ENCODE results near the gene CERK.
"Not testable (repeated sequence)": the region's sequence is repeated elsewhere in the genome, so short reads cannot be mapped to it uniquely, and the experiment has no call there.

Gene CERK

GRCh38 chr22:46736705-46737104, 1.3 kb downstream of the CERK start:
- no peaks in the 10 kb centered on the region for H3K36me3 ChIP-seq (ENCODE audit: insufficient read depth)
- no peak for TF ChIP-seq CTCF (conservative IDR thresholded peaks at IDR 0.05; ENCODE audit: low read depth, low read length)
- peaks cover 35% of the 10 kb centered on the region for H3K79me2 ChIP-seq (ENCODE audit: insufficient read depth, low read depth)
- no peak overlapping the region for H3K9ac ChIP-seq
- H3K4me3 ChIP-seq (IDR thresholded peaks at IDR 0.05; ENCODE audit: insufficient read depth, low read depth, low read length): no peak overlapping the region
- peak overlapping the region; percentile 78; the same call in 1 of the 2 replicates for H3K4me2 ChIP-seq
- no peaks in the 10 kb centered on the region for H3K27me3 ChIP-seq (ENCODE audit: insufficient read depth, low read depth)
- no peak overlapping the region for H2AFZ ChIP-seq (ENCODE audit: low read depth)
- H4K20me1 ChIP-seq (ENCODE audit: insufficient read depth): no peaks in the 10 kb centered on the region
- H3K4me1 ChIP-seq (ENCODE audit: low read depth, poor library complexity, severe bottlenecking): peaks cover 9% of the 10 kb centered on the region
- no peak overlapping the region; the same call in 1 of the 2 replicates for H3K27ac ChIP-seq

GRCh38 chr22:46735747-46736608, 2.1 kb downstream of the CERK start:
- Histone ChIP-seq H3K4me1 (ENCODE audit: low read depth, poor library complexity, severe bottlenecking) (peaks cover 9% of the 10 kb centered on the region), H3K4me3 (IDR thresholded peaks at IDR 0.05; ENCODE audit: insufficient read depth, low read depth, low read length) (no peak overlapping the region)
- TF ChIP-seq CTCF (conservative IDR thresholded peaks at IDR 0.05; ENCODE audit: low read depth, low read length): no peak

GRCh38 chr22:46734830-46735453, 3.1 kb downstream of the CERK start:
- TF ChIP-seq CTCF (conservative IDR thresholded peaks at IDR 0.05; ENCODE audit: low read depth, low read length): no peak
- no peaks in the 10 kb centered on the region for H3K36me3 ChIP-seq (ENCODE audit: insufficient read depth)
- H3K79me2 ChIP-seq (ENCODE audit: insufficient read depth, low read depth): peaks cover 35% of the 10 kb centered on the region
- H4K20me1 ChIP-seq (ENCODE audit: insufficient read depth): no peaks in the 10 kb centered on the region
- no peak overlapping the region for H3K4me2 ChIP-seq
- H3K27me3 ChIP-seq (ENCODE audit: insufficient read depth, low read depth): no peaks in the 10 kb centered on the region
- no peak overlapping the region for H3K27ac ChIP-seq
- H2AFZ ChIP-seq (ENCODE audit: low read depth): no peak overlapping the region
- H3K9ac ChIP-seq: no peak overlapping the region
- H3K4me3 ChIP-seq (IDR thresholded peaks at IDR 0.05; ENCODE audit: insufficient read depth, low read depth, low read length): no peak overlapping the region
- peaks cover 9% of the 10 kb centered on the region for H3K4me1 ChIP-seq (ENCODE audit: low read depth, poor library complexity, severe bottlenecking)

More at GRCh38 chr22:46735747-46736608, 2.1 kb downstream of the CERK start:
- Histone ChIP-seq H3K9ac (no peak overlapping the region), H4K20me1 (ENCODE audit: insufficient read depth) (no peaks in the 10 kb centered on the region), H2AFZ (ENCODE audit: low read depth) (no peak overlapping the region), H3K27me3 (ENCODE audit: insufficient read depth, low read depth) (no peaks in the 10 kb centered on the region), H3K4me2 (peak overlapping the region; percentile 78; the same call in 1 of the 2 replicates), H3K79me2 (ENCODE audit: insufficient read depth, low read depth) (peaks cover 35% of the 10 kb centered on the region), H3K36me3 (ENCODE audit: insufficient read depth) (no peaks in the 10 kb centered on the region), H3K27ac (no peak overlapping the region)

- H2AFZ ChIP-seq (ENCODE audit: low read depth); H3K4me2 ChIP-seq; H3K4me1 ChIP-seq (ENCODE audit: low read depth, poor library complexity, severe bottlenecking); H3K36me3 ChIP-seq (ENCODE audit: insufficient read depth); H3K4me3 ChIP-seq (IDR thresholded peaks at IDR 0.05; ENCODE audit: insufficient read depth, low read depth, low read length); H3K27ac ChIP-seq; H4K20me1 ChIP-seq (ENCODE audit: insufficient read depth); H3K27me3 ChIP-seq (ENCODE audit: insufficient read depth, low read depth); H3K9ac ChIP-seq: not testable (repeated sequence)
- H3K79me2 ChIP-seq (ENCODE audit: insufficient read depth, low read depth): peaks cover 35% of the 10 kb centered on the region
These were observed 3.8 kb downstream of the CERK start for GRCh38 chr22:46734213-46734722.
